ENCODE data around the gene AGPAT3. TPM values are rescaled to one million over a fixed set of nuclear protein-coding genes. Genes with fewer than 3 reads are reported as not detected.

AGPAT3 gene
- total and polyA plus RNA-seq, 8 donors, result 9.9 to 83.1 (median 36.7) TPM

GRCh38 chr21:43949499-43950208 is 84.6 kb downstream of the AGPAT3 start:
- no peak for DNase-seq
- H3K4me1 ChIP-seq, result peaks cover 0 to 14% (median 1%) of the 10 kb centered on the region in 4 donors
- no peaks in the 10 kb centered on the region for H3K27me3 ChIP-seq
- no peak overlapping the region for H3K27ac ChIP-seq
- WGBS, 5 donors, result 91 to 95% (median 92%) methylated on average over 7 of the region's 7 CpGs
- H3K4me3 ChIP-seq, result no peak overlapping the region
- TF ChIP-seq CTCF (IDR thresholded peaks at IDR 0.05), result no peak
- no peak for TF ChIP-seq EP300 (IDR thresholded peaks at IDR 0.05)
- no peak for TF ChIP-seq POLR2AphosphoS5 (IDR thresholded peaks at IDR 0.05)
- no peak for TF ChIP-seq POLR2A (IDR thresholded peaks at IDR 0.05)
- intact Hi-C loops (cut with DNase I; ENCODE audit: low total_unique reads), result no loop called here
- H3K36me3 ChIP-seq, result peaks cover 0 to 46% (median 39%) of the 10 kb centered on the region in 4 donors
- H3K9me3 ChIP-seq, result peaks cover 0 to 16% (median 11%) of the 10 kb centered on the region in 4 donors

- intact Hi-C loops (cut with DNase I; ENCODE audit: low total_unique reads), result no loop called here
- Histone ChIP-seq H3K4me3 (no peak overlapping the region), H3K27ac (no peak overlapping the region), H3K4me1 (peaks cover 0 to 14% (median 0%) of the 10 kb centered on the region in 4 donors), H3K27me3 (no peaks in the 10 kb centered on the region), H3K36me3 (peaks cover 0 to 52% (median 42%) of the 10 kb centered on the region in 4 donors), H3K9me3 (peaks cover 0 to 16% (median 11%) of the 10 kb centered on the region in 4 donors)
- TF ChIP-seq POLR2A (IDR thresholded peaks at IDR 0.05), result no peak
- no peak for TF ChIP-seq CTCF (IDR thresholded peaks at IDR 0.05)
- no peak for TF ChIP-seq EP300 (IDR thresholded peaks at IDR 0.05)
- no peak for TF ChIP-seq POLR2AphosphoS5 (IDR thresholded peaks at IDR 0.05)
- no peak for DNase-seq
- WGBS, 5 donors, result 96 to 97% (median 96%) methylated on average over 9 to 19 of the region's 19 CpGs
Observed at GRCh38 chr21:43950481-43950880, 85.5 kb downstream of the AGPAT3 start.

GRCh38 chr21:43950936-43951335 is 85.9 kb downstream of the AGPAT3 start:
- DNase-seq, result no peak
- TF ChIP-seq POLR2A (IDR thresholded peaks at IDR 0.05), result no peak
- TF ChIP-seq EP300 (IDR thresholded peaks at IDR 0.05), result no peak
- TF ChIP-seq CTCF (IDR thresholded peaks at IDR 0.05), result no peak
- TF ChIP-seq POLR2AphosphoS5 (IDR thresholded peaks at IDR 0.05), result no peak
- H3K27me3 ChIP-seq, result no peaks in the 10 kb centered on the region
- H3K27ac ChIP-seq, result no peak overlapping the region
- 82 to 88% (median 85%) methylated on average over 12 to 13 of the region's 13 CpGs for WGBS, 5 donors
- H3K4me3 ChIP-seq, result no peak overlapping the region
- peaks cover 0 to 16% (median 2%) of the 10 kb centered on the region in 4 donors for H3K4me1 ChIP-seq
- H3K36me3 ChIP-seq, result peaks cover 0 to 55% (median 42%) of the 10 kb centered on the region in 4 donors
- intact Hi-C loops (cut with DNase I; ENCODE audit: low total_unique reads), result no loop called here
- H3K9me3 ChIP-seq, result peaks cover 0 to 16% (median 11%) of the 10 kb centered on the region in 4 donors

GRCh38 chr21:43951911-43952703 is 87.1 kb downstream of the AGPAT3 start:
- peaks cover 0 to 16% (median 11%) of the 10 kb centered on the region in 4 donors for H3K9me3 ChIP-seq
- no peak overlapping the region for H3K27ac ChIP-seq
- H3K4me1 ChIP-seq, result peaks cover 0 to 28% (median 11%) of the 10 kb centered on the region in 4 donors
- intact Hi-C loops (cut with DNase I; ENCODE audit: low total_unique reads), result no loop called here
- 83 to 87% (median 86%) methylated on average over 19 to 27 of the region's 27 CpGs for WGBS, 5 donors
- DNase-seq, result no peak
- H3K27me3 ChIP-seq, result no peaks in the 10 kb centered on the region
- H3K36me3 ChIP-seq, result peaks cover 0 to 51% (median 36%) of the 10 kb centered on the region in 4 donors
- H3K4me3 ChIP-seq, result no peak overlapping the region
- TF ChIP-seq EP300 (IDR thresholded peaks at IDR 0.05) (no peak), CTCF (IDR thresholded peaks at IDR 0.05) (no peak), POLR2AphosphoS5 (IDR thresholded peaks at IDR 0.05) (no peak), POLR2A (IDR thresholded peaks at IDR 0.05) (no peak)
